NCI-H2107 treated with DMSO at 0.1 percent for 48 hours (cell line): ENCODE results near the gene HGD.

Experiments used
- DNase-seq: peaks from one replicate; lab custom pipeline; 2025; ENCODE audit not compliant: unreplicated experiment; lab: John Stamatoyannopoulos, UW

HGD gene

GRCh38 chr3:120596116-120596852 lies 85.8 kb downstream of the HGD start, which contains the start of gene NDUFB4:
Gene NDUFB4, plus strand, starts transcription at chr3:120596336. Its CDS starts 24 bp downstream, at chr3:120596360.
- peak; percentile 99 for DNase-seq

DNA sequence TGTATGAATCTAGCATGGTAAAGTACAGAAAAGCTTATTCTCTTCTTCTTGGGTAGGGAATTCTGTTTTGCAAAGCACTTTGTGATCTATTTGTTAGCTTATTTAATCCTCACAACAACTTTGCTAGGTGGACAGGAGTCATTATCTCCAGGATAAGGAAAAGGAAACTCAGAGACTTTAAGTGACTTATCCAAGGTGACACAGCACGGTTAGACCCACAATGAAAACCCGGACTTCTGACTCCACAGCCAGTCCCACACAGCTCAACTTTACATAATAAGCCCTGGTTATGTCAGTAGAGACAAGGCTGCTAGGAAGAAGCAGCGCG lies 86.3 kb downstream of the HGD start:
- no peak for DNase-seq

DNA sequence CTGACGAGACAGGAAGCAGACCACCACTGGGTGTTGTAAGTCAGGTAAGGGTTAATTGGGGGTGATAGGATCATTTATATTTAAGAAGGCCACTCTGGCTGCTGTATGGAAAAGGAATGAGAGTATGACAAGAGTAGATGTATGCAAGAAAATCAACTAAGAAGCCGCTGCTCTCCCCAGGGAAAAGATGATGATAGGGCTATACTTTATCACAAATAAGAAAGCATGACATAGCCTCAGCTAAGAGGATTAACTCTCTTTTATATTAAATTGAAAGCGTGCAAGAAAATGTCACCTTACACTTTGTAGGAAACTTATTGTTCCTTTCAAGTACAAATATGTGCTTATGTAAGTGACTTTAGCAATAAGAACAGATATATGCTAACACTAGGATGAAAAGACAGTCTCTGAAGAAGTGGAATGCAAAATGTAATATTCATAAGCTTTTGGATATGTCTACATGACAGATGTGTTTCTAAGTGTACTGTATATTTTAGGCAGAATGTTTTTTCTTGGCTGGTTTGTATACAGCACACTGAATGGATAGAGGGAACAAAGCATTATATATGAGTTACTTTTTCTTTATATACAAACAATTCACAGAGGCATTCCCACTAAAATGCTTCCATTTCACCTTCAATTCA lies 94.6 kb downstream of the HGD start:
- DNase-seq: no peak
